ENCODE data around the gene CSAG1.
"Not testable (repeated sequence)": the region's sequence is repeated elsewhere in the genome, so short reads cannot be mapped to it uniquely, and the experiment has no call there.

CSAG1 gene

GRCh38 chrX:152753686-152754650, 20.4 kb upstream of the CSAG1 start, which contains the start of gene MAGEA2:
MAGEA2 (minus strand) TSS chrX:152753842; CDS start chrX:152751363, 2,479 bp downstream.
- H3K79me2 ChIP-seq (ENCODE audit: control insufficient read depth, low read length); H4K20me1 ChIP-seq (ENCODE audit: control insufficient read depth, insufficient read depth, low read depth, low read length); H3K4me1 ChIP-seq (ENCODE audit: control insufficient read depth, low read length); H3K4me3 ChIP-seq (ENCODE audit: low read length); H3K4me2 ChIP-seq (ENCODE audit: low read length); H3K36me3 ChIP-seq (ENCODE audit: control insufficient read depth, low read length); H3K9me2 ChIP-seq (replicated peaks; ENCODE audit: control insufficient read depth, low read length); H3K27ac ChIP-seq (ENCODE audit: low read depth, low read length); H3F3A ChIP-seq (ENCODE audit: control insufficient read depth, insufficient read depth); H3K9me3 ChIP-seq (ENCODE audit: control insufficient read depth, insufficient read depth, low read length); H3K27me3 ChIP-seq (ENCODE audit: control insufficient read depth, low read length): not testable (repeated sequence)

GRCh38 chrX:152738560-152738959, 5.0 kb upstream of the CSAG1 start:
- Histone ChIP-seq H3K4me2 (ENCODE audit: low read length) (no peak overlapping the region), H3F3A (ENCODE audit: control insufficient read depth, insufficient read depth) (no peaks in the 10 kb centered on the region), H3K27me3 (ENCODE audit: control insufficient read depth, low read length) (no peaks in the 10 kb centered on the region), H3K36me3 (ENCODE audit: control insufficient read depth, low read length) (no peaks in the 10 kb centered on the region), H3K4me3 (ENCODE audit: low read length) (no peak overlapping the region), H3K79me2 (ENCODE audit: control insufficient read depth, low read length) (no peaks in the 10 kb centered on the region), H3K4me1 (ENCODE audit: control insufficient read depth, low read length) (no peaks in the 10 kb centered on the region), H3K27ac (ENCODE audit: low read depth, low read length) (no peak overlapping the region), H3K9me2 (replicated peaks; ENCODE audit: control insufficient read depth, low read length) (no peaks in the 10 kb centered on the region), H3K9me3 (ENCODE audit: control insufficient read depth, insufficient read depth, low read length) (no peaks in the 10 kb centered on the region), H4K20me1 (ENCODE audit: control insufficient read depth, insufficient read depth, low read depth, low read length) (no peaks in the 10 kb centered on the region)
- no peak for TF ChIP-seq CTCF (IDR thresholded peaks at IDR 0.05; ENCODE audit: low read depth, low read length, poor library complexity, severe bottlenecking)
- TF ChIP-seq EZH2phosphoT487 (IDR thresholded peaks at IDR 0.05; ENCODE audit: borderline replicate concordance, low read length) = no peak

GRCh38 chrX:152736528-152736927, 3.0 kb upstream of the CSAG1 start:
- H3K9me2 ChIP-seq (replicated peaks; ENCODE audit: control insufficient read depth, low read length); H3K27me3 ChIP-seq (ENCODE audit: control insufficient read depth, low read length); H3K27ac ChIP-seq (ENCODE audit: low read depth, low read length); H3K4me1 ChIP-seq (ENCODE audit: control insufficient read depth, low read length); H3K4me3 ChIP-seq (ENCODE audit: low read length); H3K4me2 ChIP-seq (ENCODE audit: low read length); H4K20me1 ChIP-seq (ENCODE audit: control insufficient read depth, insufficient read depth, low read depth, low read length); H3F3A ChIP-seq (ENCODE audit: control insufficient read depth, insufficient read depth); H3K9me3 ChIP-seq (ENCODE audit: control insufficient read depth, insufficient read depth, low read length); H3K79me2 ChIP-seq (ENCODE audit: control insufficient read depth, low read length); H3K36me3 ChIP-seq (ENCODE audit: control insufficient read depth, low read length): not testable (repeated sequence)

GRCh38 chrX:152735860-152736511, 2.5 kb upstream of the CSAG1 start:
- Histone ChIP-seq H3K27me3 (ENCODE audit: control insufficient read depth, low read length) (no peaks in the 10 kb centered on the region), H3F3A (ENCODE audit: control insufficient read depth, insufficient read depth) (no peaks in the 10 kb centered on the region), H3K79me2 (ENCODE audit: control insufficient read depth, low read length) (no peaks in the 10 kb centered on the region), H3K4me3 (ENCODE audit: low read length) (no peak overlapping the region), H3K36me3 (ENCODE audit: control insufficient read depth, low read length) (no peaks in the 10 kb centered on the region), H3K4me2 (ENCODE audit: low read length) (no peak overlapping the region), H4K20me1 (ENCODE audit: control insufficient read depth, insufficient read depth, low read depth, low read length) (no peaks in the 10 kb centered on the region), H3K9me2 (replicated peaks; ENCODE audit: control insufficient read depth, low read length) (no peaks in the 10 kb centered on the region), H3K27ac (ENCODE audit: low read depth, low read length) (no peak overlapping the region), H3K4me1 (ENCODE audit: control insufficient read depth, low read length) (no peaks in the 10 kb centered on the region), H3K9me3 (ENCODE audit: control insufficient read depth, insufficient read depth, low read length) (no peaks in the 10 kb centered on the region)
- TF ChIP-seq EZH2phosphoT487 (IDR thresholded peaks at IDR 0.05; ENCODE audit: borderline replicate concordance, low read length) = no peak
- TF ChIP-seq CTCF (IDR thresholded peaks at IDR 0.05; ENCODE audit: low read depth, low read length, poor library complexity, severe bottlenecking) = no peak
